IgD-negative memory B cell (primary cell): ENCODE results near the gene PTMA. TPM values are rescaled to one million over a fixed set of nuclear protein-coding genes. Genes with fewer than 3 reads are reported as not detected.
"Not testable (repeated sequence)": the region's sequence is repeated elsewhere in the genome, so short reads cannot be mapped to it uniquely, and the experiment has no call there.

ENCODE experiments used
- H3K27ac Mint-ChIP-seq, 3 donors: one replicate each; pipeline ENCODE4 v1.8.0; 2020 to 2022; ENCODE audit warnings: mild to moderate bottlenecking in 3 of 3, mixed read lengths in 3 of 3, moderate library complexity in 1 of 3
- H3K27me3 Mint-ChIP-seq: one replicate; pipeline ENCODE4 v1.8.0; 2021; ENCODE audit warnings: mixed read lengths
- H3K36me3 Mint-ChIP-seq: one replicate; pipeline ENCODE4 v1.8.0; 2020; ENCODE audit warnings: mild to moderate bottlenecking, mixed read lengths
- H3K4me1 Mint-ChIP-seq, 3 donors: one replicate each; pipeline ENCODE4 v1.8.0; 2020 to 2022; ENCODE audit warnings: mixed read lengths in 3 of 3, mild to moderate bottlenecking in 1 of 3
- H3K4me3 Mint-ChIP-seq, 4 donors: one replicate each; pipeline ENCODE4 v1.8.0; 2020 to 2022; ENCODE audit warnings: mild to moderate bottlenecking in 4 of 4, mixed read lengths in 4 of 4, moderate library complexity in 3 of 4
- H3K9me3 Mint-ChIP-seq, 3 donors: one replicate each; pipeline ENCODE4 v1.8.0; 2020 to 2021; ENCODE audit warnings: mixed read lengths in 3 of 3, mild to moderate bottlenecking in 1 of 3
- polyA plus RNA-seq: library from polyadenylated mRNA; unstranded; fragments of 300-500 nt; fragmentation: Illumina TruSeq; gene quantifications from one replicate; pipeline ENCODE4 v1.2.3, GENCODE V29; 2021

Gene PTMA
- polyA plus RNA-seq, 1 donor from 2014 or later = 2,664 TPM

DNA sequence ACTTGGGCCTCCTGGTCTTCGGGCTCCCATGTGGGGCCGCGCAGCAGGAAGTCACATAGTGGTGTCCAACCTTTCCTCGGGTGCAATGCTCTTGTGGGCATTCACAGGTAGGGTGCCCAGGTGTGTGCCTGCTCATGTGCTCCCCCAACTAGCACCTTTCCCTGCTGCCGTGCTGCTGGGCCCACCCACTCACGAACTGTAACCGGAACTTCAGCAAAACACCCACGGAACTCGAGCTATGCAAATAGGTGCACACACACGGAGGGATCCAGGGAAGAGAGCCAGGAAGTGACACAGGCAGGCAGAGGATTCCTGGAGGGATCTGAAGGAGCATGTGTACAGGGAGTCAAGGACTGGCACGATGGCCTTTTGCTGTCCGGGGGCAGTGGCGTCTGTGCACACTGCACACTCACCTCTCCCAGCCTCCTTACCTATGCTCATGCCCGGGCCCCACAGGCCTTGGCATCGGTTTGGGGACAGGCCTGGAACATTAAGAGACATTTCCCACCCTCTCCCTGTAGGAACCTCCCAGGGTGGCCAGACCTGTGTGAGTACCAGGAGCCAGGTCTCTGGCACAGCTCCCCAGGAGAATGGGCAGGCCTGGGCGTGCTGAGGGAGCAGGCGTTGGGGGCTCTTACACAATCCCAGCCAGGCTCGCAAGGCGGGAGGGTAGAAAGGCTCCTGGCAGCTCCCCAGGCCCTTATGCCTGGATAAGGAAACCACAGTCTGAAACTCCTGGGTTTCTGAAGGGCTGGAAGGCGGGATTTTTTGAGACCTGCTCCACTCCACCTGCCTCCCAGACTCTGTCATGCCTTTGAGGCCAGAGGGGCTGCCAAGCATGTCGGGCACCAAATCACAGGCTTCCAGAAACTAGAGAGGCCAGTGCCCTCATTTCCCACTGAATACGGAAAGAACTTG, 6.6 kb upstream of the PTMA start:
- Mint-ChIP-seq H3K4me1 (peaks cover 5 to 13% (median 8%) of the 10 kb centered on the region in 3 donors), H3K36me3 (peaks cover 2% of the 10 kb centered on the region), H3K27me3 (no peaks in the 10 kb centered on the region), H3K4me3 (peak overlapping the region in 1 of 4 donors; percentile 32), H3K27ac (peak overlapping the region in 2 of 3 donors; percentile 31 to 71), H3K9me3 (no peaks in the 10 kb centered on the region)

DNA sequence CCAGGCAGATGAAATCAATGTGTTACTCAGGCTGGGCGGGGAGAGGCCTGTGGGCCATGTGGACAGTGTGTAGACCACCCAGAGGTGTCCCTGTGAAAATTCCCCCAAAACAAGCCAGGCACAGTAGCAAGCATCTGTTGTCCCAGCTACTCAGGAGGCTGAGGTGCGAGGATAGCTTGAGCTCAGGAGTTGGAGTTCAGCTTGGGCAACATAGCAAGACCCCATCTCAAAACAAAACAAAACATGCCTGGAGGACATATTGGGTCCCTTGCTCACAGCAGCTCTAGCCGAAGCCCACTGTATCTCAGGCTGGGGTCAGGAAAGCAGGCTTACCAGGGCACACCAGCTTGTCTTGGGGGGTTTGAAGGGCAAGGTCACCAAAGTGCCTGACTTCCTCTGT, 4.3 kb upstream of the PTMA start:
- Mint-ChIP-seq H3K4me3 (peak overlapping the region in 3 of 4 donors; percentile 65 to 69 (median 66)), H3K27ac (peak overlapping the region in 1 of 3 donors; percentile 34), H3K4me1 (peaks cover 10 to 17% (median 13%) of the 10 kb centered on the region in 3 donors), H3K27me3 (no peaks in the 10 kb centered on the region), H3K36me3 (peaks cover 4% of the 10 kb centered on the region), H3K9me3 (peaks cover 0 to 1% (median 0%) of the 10 kb centered on the region in 3 donors)

DNA sequence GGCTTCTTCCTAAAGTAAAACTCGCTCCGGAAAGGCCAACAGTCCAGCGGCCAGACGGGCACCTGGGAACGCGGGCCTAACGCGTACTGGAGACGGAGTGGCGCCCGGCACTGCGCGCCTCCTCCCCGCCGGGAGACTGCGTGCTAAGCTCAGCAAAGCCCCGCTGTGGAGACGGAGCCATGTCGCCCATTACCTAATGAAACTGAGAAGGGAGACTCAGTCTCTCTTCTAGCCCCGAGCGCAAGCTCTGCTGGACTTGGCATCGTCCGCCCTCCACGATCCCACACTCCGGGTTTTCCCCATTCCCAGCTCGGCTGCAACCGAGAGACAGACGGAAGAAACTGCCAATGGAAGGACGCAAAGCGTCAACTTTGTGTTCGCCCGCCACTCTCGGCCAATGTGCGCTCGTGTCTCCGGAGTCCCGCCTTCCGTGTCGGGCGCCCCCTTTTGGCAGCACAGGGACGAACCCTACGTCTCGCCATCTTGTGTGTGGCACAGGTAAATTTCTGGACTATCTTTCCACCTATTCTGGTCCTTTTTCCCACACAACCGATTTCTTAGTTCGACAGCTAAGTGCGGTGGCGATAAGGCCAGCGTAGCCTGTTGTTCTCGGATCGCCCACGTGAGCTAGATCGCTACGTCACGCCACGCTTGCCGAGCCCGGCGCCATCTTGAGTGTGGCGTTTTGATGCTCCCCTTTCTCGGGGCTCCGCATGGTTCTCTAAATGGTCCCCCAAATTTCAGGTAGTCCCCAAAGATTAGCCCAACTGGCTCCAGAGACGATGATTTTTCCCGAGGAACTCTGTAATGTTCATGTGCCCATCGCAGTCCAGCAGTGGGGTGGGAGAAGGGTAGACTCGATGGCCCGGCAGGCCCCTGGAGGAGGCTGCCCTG, 1.3 kb upstream of the PTMA start:
- H3K27ac Mint-ChIP-seq = peak overlapping the region; percentile 100
- peaks cover 9% of the 10 kb centered on the region for H3K36me3 Mint-ChIP-seq
- H3K4me1 Mint-ChIP-seq = peaks cover 14 to 23% (median 18%) of the 10 kb centered on the region in 3 donors
- peaks cover 1% of the 10 kb centered on the region for H3K27me3 Mint-ChIP-seq
- peaks cover 0 to 1% (median 0%) of the 10 kb centered on the region in 3 donors for H3K9me3 Mint-ChIP-seq
- H3K4me3 Mint-ChIP-seq = peak overlapping the region; percentile 96 to 100 (median 97)

DNA sequence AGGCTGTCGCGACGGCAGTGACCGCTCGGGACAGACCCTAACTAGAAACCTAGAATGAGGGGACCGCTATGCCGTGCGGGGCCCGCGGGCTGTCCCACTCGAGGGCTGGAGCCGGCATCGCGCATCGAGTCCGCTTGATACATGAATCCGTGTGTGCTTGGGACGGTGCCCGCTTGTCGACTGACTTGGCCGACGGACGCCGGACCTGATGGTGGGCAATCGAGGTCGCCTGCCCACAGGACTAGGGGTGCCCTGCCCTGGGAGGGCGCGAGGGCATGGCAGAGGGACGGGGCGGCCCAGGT, 749 bp upstream of the PTMA start:
- H3K4me3 Mint-ChIP-seq = peak overlapping the region; percentile 96 to 100 (median 97)
- H3K36me3 Mint-ChIP-seq = peaks cover 14% of the 10 kb centered on the region
- peaks cover 6% of the 10 kb centered on the region for H3K27me3 Mint-ChIP-seq
- H3K27ac Mint-ChIP-seq = peak overlapping the region; percentile 100
- H3K4me1 Mint-ChIP-seq = peaks cover 20 to 29% (median 24%) of the 10 kb centered on the region in 3 donors
- peaks cover 0 to 1% (median 0%) of the 10 kb centered on the region in 3 donors for H3K9me3 Mint-ChIP-seq

DNA sequence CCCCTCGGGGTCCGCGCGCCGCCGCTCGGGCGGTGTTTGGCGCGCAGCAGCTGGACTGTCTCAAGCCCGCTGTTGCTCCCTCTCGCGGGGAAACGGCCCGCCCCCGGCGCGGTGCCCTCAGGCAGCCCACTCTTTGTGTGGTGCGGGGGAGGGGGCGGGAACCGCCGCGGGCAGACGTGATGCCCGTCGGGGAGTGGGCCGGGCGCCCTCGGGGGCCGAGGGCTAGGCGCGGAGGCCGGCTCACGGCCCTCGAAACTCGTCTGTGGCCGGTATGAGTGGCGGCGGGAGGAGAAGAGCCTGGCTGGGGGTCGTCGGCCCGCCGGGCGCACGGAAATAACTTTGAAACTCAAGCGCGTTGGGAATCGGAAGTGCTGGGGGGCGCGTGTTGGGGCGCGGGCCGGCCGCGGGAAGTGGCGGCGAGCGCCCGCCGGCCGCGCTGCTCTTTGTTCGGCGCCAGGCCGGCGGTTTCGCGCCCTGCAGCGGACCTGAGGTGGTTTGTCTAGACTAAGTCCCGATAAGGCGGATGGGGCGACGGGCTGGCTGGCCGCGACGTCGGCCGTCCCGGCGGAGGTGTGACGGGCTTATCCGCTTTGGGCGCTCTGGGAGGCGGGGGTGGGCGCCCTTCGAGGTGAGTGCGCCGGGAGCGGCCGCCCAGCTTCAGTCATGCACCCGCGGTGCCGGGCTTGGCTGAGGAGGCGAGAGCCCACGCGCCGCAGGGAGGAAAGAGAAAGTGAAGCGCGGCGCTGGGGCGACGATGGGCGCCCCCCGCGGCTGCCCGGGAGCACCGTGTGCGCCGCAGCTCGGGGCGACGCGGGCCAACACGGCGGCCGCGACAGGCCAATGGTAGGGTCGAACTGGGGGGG, 679 bp downstream of the PTMA start:
- H3K36me3 Mint-ChIP-seq = peaks cover 16% of the 10 kb centered on the region
- peaks cover 6% of the 10 kb centered on the region for H3K27me3 Mint-ChIP-seq
- H3K4me3 Mint-ChIP-seq = peak overlapping the region; percentile 99 to 100 (median 100)
- H3K27ac Mint-ChIP-seq = peak overlapping the region; percentile 100
- peaks cover 29 to 39% (median 30%) of the 10 kb centered on the region in 3 donors for H3K4me1 Mint-ChIP-seq
- H3K9me3 Mint-ChIP-seq = peaks cover 0 to 1% (median 0%) of the 10 kb centered on the region in 3 donors

DNA sequence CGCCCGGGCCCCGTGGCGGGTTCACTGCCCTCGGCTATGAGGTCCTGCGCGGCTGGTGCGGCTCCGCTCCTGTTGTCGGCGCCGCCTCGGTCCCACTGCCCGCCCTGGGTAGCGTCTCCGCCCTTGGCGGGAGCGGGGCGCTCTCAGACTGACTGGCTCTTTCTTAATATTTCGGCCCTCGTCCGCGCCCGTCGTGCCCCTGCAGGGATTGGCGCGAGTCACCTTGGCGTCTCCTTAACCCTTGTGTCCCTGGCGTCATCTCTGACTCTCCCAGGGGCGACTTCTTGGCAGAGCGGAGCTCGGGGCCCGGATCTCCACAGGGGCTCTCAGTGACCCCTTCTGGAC, 1.3 kb downstream of the PTMA start:
- Mint-ChIP-seq H3K27ac (peak overlapping the region; percentile 98 to 100 (median 100)), H3K36me3 (peaks cover 14% of the 10 kb centered on the region), H3K27me3 (peaks cover 6% of the 10 kb centered on the region), H3K4me3 (peak overlapping the region; percentile 93 to 100 (median 98)), H3K4me1 (peaks cover 28 to 42% (median 29%) of the 10 kb centered on the region in 3 donors), H3K9me3 (peaks cover 0 to 1% (median 0%) of the 10 kb centered on the region in 3 donors)

DNA sequence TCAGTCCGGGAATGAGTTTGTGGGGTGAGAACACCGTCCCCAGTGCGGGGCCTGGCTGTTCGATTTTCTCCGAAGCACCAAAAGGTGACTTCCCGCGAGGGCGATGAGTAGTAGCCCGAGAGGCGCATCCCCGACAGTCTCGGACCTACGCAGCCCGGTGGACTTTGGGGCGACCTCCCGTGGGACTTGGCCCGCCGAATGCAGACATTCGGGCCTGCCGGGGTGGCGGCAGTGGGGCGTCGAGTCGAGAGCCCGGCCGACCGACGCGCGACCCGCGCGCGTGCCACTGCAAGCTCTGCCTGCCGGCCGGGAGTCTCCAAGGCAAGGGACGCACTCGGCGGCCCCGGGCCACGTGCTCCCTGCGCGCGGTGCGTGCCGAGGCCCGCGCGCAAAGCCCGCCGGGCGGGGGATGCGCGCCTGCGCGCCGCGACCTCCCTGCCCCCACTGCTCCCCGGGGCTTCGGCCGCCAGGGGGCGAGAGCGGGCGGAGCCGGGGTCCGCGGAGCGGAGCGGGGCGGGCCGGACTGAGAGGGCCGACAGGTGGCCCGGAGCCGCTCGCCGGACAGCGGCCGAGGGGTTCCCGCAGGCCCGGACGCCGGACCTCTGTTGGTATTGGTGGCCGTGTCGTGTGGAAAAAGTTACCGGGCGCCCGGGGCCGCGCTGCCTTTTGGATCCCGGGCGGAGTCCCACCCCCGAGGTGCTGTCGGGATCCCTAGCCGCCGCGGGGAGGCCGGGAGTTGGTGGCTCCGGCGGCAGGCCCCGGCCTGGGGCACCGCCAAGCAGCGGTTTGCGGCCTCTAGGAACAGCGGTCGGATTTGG, 1.9 kb downstream of the PTMA start:
- peak overlapping the region; percentile 93 to 100 (median 98) for H3K4me3 Mint-ChIP-seq
- peaks cover 14% of the 10 kb centered on the region for H3K36me3 Mint-ChIP-seq
- peaks cover 28 to 44% (median 29%) of the 10 kb centered on the region in 3 donors for H3K4me1 Mint-ChIP-seq
- peak overlapping the region; percentile 98 to 100 (median 100) for H3K27ac Mint-ChIP-seq
- H3K27me3 Mint-ChIP-seq = peaks cover 6% of the 10 kb centered on the region
- H3K9me3 Mint-ChIP-seq = peaks cover 0 to 1% (median 0%) of the 10 kb centered on the region in 3 donors

DNA sequence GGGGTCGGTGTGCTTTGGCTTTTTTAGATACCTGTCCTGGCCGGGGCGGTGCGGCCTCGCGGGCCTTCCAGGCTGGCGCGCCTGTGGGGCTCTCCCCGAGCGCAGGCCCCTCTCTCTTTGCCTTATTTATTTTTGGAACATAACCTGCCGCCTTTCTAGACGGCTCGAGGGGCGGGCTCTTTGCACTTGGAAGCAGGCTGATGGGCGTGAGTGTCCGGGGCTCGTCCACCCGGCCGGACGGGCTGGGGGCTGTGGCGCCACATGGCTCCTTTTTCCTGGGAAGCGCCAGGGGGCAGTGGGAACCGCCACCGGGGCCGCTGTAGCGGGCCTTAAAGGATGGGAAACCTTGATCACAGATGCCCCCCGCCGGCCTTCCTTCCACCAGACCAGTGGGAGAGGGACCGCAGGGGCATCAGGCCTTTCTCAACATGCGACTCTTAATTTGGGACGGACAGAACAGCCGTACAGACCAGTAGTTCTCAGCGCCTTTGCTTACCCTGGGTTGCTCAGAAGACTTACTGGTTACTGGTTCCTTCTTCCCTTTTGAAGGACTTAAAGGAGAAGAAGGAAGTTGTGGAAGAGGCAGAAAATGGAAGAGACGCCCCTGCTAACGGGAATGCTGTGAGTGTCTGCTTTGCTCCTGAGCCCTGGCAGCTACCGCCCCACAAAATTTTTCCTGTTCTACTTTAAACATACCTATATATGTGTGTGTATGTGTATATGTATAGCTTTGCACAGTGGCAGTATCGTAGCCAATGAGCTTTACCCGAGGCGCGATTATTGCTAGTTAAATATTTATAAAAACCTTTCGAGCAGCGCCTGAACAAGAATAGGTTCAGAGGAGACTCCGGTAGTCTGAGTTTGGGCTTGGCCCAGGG, 2.7 kb downstream of the PTMA start:
- Mint-ChIP-seq H3K27ac (peak overlapping the region; percentile 98 to 100 (median 100)), H3K4me3 (peak overlapping the region; percentile 93 to 99 (median 98)), H3K27me3 (peaks cover 6% of the 10 kb centered on the region), H3K4me1 (peaks cover 29 to 47% (median 29%) of the 10 kb centered on the region in 3 donors), H3K36me3 (peaks cover 14% of the 10 kb centered on the region), H3K9me3 (peaks cover 0 to 1% (median 0%) of the 10 kb centered on the region in 3 donors)

DNA sequence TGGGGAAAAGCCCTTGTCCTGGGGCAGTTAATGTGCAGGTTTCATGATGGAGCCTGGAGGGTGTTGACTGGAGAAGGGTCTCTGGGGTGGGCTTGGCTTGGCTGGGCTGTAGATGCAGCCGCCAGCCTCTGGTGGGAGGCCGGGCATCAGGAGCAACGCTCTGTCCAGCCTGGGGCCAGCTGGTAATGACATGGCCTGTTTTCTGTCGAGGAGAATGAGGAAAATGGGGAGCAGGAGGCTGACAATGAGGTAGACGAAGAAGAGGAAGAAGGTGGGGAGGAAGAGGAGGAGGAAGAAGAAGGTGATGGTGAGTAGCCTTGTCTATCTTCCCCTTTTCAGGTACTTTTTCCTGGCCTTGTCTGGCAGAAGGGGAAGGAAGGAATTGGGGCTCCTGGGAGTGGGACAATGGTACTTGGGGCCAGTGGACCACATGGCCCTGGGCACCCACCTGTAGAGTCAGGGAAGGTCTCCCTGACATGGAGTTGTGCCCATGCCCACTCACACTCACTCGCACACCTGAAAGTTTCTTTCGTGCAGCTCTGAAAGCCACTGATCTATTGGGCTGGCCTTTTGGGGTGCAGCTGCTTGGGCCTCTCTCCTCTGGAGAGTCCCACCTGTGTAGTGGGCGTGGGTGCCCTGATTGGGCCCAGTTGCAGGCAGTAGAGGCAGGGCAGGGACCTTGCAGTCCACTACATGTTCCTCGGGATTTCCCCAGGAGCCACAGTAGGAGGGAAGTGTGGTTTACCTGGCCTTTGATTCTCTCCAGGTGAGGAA, 3.5 kb downstream of the PTMA start:
- H3K4me1 Mint-ChIP-seq = peaks cover 26 to 45% (median 27%) of the 10 kb centered on the region in 3 donors
- peak overlapping the region; percentile 98 to 100 (median 100) for H3K27ac Mint-ChIP-seq
- H3K9me3 Mint-ChIP-seq = peaks cover 0 to 1% (median 0%) of the 10 kb centered on the region in 3 donors
- H3K27me3 Mint-ChIP-seq = peaks cover 6% of the 10 kb centered on the region
- peaks cover 14% of the 10 kb centered on the region for H3K36me3 Mint-ChIP-seq
- H3K4me3 Mint-ChIP-seq = peak overlapping the region; percentile 93 to 99 (median 98)

DNA sequence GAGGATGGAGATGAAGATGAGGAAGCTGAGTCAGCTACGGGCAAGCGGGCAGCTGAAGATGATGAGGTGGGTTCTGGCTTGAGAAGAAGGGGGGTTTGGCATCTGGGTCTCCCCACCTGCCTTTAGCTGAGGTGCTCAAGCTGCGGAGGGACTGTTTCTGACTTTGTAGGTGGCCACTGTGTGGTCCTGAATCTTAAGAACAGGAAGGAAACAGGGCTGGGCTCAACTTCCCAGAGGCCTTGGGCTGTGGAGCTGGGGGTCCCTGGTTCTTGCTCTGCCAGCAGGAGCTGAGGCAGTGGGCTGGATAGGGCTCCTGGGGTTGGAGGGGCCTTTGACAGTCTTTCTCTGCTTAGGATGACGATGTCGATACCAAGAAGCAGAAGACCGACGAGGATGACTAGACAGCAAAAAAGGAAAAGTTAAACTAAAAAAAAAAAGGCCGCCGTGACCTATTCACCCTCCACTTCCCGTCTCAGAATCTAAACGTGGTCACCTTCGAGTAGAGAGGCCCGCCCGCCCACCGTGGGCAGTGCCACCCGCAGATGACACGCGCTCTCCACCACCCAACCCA, 4.2 kb downstream of the PTMA start:
- H3K27me3 Mint-ChIP-seq, H3K9me3 Mint-ChIP-seq: not testable (repeated sequence)
- H3K27ac Mint-ChIP-seq = peak overlapping the region; percentile 98 to 100 (median 100)
- H3K4me1 Mint-ChIP-seq = peaks cover 30 to 45% (median 32%) of the 10 kb centered on the region in 3 donors
- peaks cover 17% of the 10 kb centered on the region for H3K36me3 Mint-ChIP-seq
- peak overlapping the region; percentile 93 to 99 (median 98) for H3K4me3 Mint-ChIP-seq

DNA sequence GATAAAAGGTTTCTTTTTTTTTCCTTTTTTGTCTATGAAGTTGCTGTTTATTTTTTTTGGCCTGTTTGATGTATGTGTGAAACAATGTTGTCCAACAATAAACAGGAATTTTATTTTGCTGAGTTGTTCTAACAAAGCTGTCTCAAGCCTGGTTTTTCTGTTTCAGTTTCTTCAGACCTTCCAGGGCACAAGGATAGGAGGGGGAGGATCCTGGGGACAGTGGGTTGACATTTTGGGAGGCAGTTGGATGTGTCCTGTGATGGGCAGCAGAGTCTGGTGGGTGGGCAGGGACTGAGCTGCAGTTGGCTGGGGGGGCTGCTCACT, 5.0 kb downstream of the PTMA start:
- peaks cover 17% of the 10 kb centered on the region for H3K36me3 Mint-ChIP-seq
- peak overlapping the region; percentile 94 to 100 (median 100) for H3K27ac Mint-ChIP-seq
- H3K4me3 Mint-ChIP-seq = peak overlapping the region in 3 of 4 donors; percentile 53 to 99 (median 81)
- H3K4me1 Mint-ChIP-seq = peaks cover 31 to 43% (median 38%) of the 10 kb centered on the region in 3 donors
- H3K27me3 Mint-ChIP-seq, H3K9me3 Mint-ChIP-seq: not testable (repeated sequence)
